ENCODE measurements around the gene SLC16A8.
A peak's percentile ranks its signal among the peaks of the same experiment; 100 is the strongest.

Gene SLC16A8

DNA sequence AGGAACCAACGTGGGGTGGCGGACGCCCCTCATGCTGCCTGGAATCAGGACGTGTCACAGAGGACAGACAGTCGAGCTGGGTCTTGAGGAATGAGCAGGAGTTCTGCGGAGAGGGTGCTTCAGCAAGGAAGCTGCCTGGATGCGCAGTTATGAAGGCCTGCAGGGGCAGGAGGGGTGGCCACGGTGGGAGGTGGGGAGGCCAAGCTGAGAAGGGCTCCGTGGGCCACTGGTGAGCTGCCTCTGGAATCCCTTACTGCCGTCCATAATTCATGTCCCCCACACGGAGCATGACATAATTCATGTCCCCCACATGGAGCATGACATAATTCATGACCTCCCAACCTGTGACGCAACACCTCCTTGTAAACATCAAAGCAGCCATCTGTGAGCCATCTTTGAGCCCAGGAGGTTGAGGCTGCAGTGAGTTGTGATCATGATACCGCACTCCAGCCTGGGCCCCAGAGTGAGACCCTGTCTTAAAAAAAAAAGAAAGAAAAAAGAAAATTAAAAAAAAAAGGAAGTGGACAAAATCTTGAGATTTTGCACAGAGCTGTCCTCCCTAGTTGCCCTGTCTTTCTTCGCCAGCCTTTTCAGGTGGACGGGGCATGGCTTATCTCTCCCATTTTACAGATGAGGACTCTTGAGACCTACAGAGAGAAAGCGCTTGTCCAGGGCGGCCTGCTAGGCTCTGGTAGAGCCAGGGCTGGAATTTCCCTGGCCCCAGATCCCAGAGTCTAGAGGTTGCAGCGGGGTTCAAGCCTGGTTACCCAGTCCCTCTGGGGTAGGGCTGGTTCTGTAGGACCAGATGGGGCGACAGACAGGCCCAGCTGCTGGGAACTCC, 51.1 kb downstream of the SLC16A8 start:
- DNase-seq: no peak

DNA sequence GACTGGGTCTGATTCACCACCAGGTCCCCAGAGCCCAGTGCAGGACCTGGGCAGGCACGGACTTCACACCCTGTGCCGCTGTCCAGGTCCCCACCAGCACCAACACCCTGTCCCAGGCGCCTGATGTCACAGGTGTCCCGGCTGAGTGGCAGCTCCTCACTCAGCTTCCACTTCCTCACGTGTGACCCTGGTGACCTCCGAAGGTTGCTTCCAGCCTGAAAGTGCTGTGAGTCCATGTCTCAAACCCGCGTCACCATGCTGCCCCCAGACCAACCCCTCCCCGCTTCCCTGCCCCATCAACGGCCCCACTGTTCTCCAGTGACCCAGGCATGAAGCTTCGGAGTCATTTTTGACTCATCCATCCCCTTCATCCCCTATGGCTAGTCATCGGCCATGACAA, 52.5 kb downstream of the SLC16A8 start:
- DNase-seq: peak in 3 of 56 donors; percentile 26 to 38 (median 30)

DNA sequence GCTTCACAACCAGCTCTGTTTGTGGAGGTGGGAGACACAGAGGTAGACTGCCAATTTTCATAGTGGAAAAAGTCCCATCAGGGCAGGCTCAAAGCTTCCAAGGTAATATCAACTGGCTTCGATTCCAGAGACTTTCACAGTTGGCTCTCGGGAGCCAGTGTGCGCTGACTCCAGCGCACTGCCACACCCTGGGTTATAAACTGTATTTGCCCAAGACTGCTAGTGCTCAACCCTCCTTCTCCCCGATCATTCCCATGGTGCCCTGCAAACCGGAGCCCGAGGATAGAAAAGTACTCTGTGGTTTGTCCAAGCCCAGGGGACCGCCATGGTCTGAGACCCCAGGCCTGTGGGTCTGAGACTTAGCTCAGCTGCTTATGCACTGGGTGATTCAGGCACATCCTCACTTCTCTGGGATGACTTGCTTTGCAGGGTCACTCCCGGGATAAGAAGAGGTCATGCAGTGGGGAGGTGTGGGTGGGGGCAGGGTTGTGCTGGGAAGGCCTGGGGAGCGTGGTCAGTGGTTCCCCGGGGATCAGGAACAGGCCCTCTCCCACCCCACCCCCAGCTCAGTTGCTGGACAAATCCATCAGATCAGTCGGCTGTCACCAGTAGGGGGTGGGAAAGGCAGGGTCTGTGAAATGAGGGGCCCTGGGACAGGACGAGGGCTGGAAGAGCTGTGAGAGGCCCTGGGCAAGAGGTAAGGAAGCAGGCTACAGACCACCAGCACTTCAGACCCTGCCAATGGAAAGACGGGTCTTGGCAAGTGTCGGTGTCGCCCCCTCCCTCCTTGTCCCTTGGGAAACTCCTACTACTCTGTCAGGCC, 53.5 kb downstream of the SLC16A8 start:
- no peak for DNase-seq

DNA sequence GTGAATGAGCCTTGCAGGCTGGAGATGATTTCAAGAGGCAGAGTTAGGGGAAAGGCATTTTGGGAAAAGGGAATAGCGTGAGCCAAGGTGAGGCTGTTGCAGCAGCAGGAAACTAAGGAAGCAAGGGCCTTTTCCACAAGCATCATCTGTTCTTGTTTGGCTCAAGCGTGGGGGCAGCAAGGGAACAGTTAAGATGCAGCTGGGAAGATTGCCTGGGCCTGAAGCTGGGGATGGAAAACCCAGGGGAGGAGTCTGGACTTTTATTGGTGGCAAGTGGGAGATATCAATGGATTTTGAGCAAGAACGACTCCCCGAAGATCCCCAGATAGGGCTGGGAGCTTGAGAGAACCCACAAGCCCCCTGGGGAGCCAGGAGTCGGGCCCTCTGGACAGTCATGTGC, 54.1 kb downstream of the SLC16A8 start:
- peak in 6 of 56 donors; percentile 23 to 40 (median 34) for DNase-seq

DNA sequence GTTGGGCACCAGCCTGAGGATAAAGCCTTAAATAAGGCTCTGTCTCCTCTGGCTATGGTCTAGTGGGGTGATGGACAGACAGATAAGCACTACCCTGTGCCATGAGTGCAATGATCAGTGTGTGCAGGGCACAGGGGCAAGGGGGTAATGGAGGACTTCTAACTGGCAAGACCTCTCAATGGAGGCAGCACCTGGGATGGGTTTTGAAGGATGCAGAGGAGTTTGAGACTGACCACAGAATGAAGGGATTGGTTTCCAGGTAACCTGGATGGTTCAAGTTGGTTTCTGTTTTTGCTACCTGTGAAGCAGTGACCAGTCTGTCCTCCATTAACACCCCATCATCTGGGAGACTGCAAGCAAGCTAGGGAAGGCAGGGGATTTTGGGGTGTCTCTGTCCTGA, 54.6 kb downstream of the SLC16A8 start:
- no peak for DNase-seq

DNA sequence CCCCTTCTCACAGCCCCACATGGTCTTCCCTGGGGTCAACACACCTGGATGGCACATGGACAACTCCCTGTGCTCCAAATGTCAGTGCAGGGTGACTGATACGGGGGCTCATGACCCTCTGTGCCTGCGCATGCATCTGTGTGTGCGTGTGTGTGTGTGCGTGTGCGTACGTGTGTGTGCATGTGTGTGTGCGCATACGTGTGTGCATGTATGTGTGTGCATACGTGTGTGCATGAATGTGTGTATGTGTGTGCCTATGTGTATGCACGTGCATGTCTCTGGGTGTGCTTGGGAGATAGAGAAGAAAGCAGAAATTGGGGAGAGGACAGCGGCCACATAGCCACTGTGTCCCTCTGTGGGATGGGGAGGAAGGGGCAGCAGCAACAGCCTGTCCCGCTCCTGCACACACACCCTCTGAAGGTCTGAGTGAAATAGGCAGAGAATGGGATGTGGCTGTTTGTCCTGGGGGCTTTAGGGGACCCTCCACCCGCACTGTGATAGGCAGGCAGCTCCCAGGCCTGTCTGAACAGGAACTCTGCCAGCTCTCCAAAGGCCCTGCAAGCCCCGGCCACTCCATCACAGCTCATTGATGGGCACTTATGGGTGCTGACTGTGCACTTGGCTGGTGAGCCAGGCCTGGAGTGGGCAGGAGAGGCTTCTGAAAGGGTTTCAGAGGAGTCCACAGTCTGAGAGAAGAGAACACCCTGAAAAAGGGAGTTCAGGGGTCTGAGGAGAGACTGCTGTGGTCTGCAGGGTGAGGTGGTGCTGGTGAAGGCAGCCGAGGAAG, 55.4 kb downstream of the SLC16A8 start:
- DNase-seq: peak in 3 of 56 donors; percentile 35 to 40 (median 39)
